Posterior vena cava (tissue), 2 donors: ENCODE results near the gene UBALD2. TPM values are rescaled to one million over a fixed set of nuclear protein-coding genes. Genes with fewer than 3 reads are reported as not detected.

Source experiments
- DNase-seq: peaks from one replicate; pipeline ENCODE4 v3.0.0-alpha.2; 2020; ENCODE audit warnings: low spot score
- intact Hi-C, 2 donors: fragments of 100-400 bp; cut with DNase I; formaldehyde crosslinking; loops; one replicate each; pipeline versions ENCODE4 v1.14.1 to v1.14.2; 2022 to 2023
- total RNA-seq, 2 donors: library from RNA; stranded (reverse); fragmentation: NEBNext Ultra II Directional; extraction: Animal tissue kit (Norgen Biotek cat#: 25700); gene quantifications; one replicate each; pipeline ENCODE4 v1.2.1, GENCODE V29; 2021
- donor health status: DM: yes; HTN: yes; CAD: no.
- donor health status: DM: yes; HTN: yes; CAD: no.

Gene UBALD2
- total RNA-seq, 2 donors from 2014 or later = 21.7 to 22.5 TPM

- DNase-seq = no peak
- intact Hi-C loops = no loop called here
These were observed 8.4 kb downstream of the UBALD2 start for GRCh38 chr17:76273445-76274111.

DNA sequence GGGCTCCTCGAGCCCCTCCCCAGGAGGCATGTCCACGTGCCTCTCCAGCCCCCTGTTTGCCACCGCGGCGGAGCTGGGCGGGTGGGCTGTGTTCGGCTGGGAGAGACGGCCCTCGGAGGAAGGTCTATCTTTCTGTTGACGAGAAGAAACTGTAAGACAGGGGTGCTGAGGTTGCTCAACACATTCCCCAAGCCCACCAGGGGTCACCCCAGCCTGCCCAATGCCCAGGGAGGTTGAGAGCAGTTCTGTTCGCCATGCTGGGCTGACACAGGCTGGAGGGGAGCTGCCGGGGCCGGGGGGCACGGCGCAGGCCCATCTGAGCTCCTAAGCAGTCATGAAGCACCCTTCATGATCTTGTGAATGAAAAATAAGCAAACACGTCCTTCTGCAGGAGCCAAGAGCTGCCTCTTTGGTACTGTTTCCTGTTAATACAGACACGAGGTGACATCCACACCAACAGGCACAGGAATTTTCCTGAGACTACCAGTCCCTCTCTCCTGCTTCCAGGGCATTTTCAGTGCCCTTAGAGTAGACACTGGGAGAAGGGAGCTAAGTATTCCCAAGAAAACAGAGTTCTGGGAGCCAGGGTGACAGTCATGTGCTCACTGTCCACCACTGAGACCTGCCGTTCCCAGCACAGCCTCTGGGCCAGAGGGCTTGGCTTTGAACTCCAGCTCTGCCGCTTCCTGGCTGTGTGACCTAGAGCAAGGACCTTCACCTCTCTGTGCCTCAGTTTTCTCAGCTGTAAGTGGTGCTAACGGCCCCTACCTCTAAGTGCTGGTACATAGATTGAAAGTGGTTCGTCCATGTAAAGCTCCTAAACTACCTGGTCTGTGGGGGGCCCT lies 9.2 kb downstream of the UBALD2 start:
- intact Hi-C loops = no loop called here
- no peak for DNase-seq

GRCh38 chr17:76275382-76276068 lies 10.4 kb downstream of the UBALD2 start:
- intact Hi-C loops = loop anchor here in 1 of 2 donors (2.0 kb wide), 1 partner anchor 25 kb away; no protein-coding TSS in a partner anchor
- no peak for DNase-seq

- no peak for DNase-seq
- intact Hi-C loops = loop anchor here in 1 of 2 donors (2.0 kb wide), 1 partner anchor 25 kb away; no protein-coding TSS in a partner anchor
These were observed 10.9 kb downstream of the UBALD2 start for GRCh38 chr17:76276069-76276431.

GRCh38 chr17:76276461-76277299 lies 11.5 kb downstream of the UBALD2 start:
- no peak for DNase-seq
- intact Hi-C loops = loop anchor here in 1 of 2 donors (2.0 kb wide), 1 partner anchor 26 kb away; no protein-coding TSS in a partner anchor

DNA sequence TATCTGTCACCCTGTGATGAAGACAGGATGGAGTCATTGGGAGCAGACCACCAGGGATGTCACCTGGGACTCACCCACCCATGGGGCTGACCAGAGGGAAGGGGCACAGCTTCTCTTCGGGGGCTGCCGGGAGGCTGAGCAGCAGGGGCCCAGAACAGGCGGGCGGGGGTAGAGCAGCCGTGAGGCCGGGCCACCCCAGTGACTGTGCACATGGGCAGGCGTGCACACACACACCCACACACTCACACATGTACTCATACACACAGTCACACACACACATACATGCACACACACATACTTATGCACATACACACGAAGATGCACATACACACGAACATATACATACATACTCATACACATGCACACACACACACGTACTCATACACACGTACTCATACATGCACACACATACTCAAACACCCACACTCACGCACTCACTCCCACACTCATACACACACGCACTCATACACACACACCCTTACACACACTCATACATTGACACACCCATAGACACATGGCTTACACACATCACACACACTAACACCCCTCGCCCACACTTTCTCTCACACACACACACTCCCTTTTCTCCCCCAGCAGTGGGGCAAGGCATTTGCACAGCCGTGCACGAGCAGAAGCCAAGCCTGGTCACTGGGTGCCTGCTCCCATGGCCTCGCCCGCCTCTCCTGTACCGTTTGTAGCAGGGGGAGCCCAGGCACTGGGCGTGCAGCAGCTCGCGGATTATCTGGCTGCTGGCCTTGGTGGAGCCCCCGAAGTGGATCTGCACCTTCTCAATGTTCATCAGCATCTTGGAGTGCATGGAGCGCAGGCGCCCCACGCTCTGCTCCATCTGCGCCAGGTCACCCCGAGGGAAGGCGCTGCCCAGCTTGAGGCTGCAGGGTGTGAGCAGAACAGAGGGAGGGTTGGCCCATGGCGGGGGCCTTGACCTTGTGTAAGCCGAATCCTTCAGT lies 12.4 kb downstream of the UBALD2 start:
- DNase-seq = no peak
- intact Hi-C loops = loop anchor here (2.0 kb wide), 2 partner anchors 27 to 157 kb away; no protein-coding TSS in a partner anchor

DNA sequence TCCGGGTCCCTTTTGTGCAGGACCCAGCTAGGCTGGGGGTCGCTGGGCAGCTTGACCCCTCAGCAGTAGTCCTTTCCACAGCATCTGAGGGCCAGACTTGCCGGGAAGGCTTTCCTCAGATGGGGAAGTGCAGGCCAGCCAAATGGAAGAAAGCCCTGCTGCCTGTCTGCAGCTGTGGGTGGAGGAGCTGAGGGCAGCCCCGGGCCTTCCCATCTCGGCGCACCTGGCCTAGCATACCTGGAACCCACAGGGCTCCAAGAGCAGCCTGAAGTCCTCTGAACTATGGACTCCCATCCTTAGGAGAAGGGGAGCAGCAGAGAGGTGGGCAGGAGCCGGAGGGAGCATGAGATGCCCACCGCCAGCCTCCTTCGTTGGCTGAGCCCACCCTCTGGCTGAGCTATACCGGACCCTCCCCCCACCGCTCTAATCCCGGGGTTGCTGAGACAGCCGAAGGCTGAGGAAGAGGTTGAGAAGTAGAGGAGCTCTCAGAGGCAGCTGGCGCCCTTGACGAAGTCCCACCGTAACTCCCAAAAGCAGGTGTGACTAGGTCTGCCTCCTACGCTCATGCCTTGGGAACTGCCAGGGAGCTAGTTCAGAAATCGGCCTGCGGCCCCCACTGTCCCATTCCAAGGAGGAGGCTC lies 13.2 kb downstream of the UBALD2 start:
- no peak for DNase-seq
- intact Hi-C loops = loop anchor here in 1 of 2 donors (2.0 kb wide), 1 partner anchor 158 kb away; no protein-coding TSS in a partner anchor

DNA sequence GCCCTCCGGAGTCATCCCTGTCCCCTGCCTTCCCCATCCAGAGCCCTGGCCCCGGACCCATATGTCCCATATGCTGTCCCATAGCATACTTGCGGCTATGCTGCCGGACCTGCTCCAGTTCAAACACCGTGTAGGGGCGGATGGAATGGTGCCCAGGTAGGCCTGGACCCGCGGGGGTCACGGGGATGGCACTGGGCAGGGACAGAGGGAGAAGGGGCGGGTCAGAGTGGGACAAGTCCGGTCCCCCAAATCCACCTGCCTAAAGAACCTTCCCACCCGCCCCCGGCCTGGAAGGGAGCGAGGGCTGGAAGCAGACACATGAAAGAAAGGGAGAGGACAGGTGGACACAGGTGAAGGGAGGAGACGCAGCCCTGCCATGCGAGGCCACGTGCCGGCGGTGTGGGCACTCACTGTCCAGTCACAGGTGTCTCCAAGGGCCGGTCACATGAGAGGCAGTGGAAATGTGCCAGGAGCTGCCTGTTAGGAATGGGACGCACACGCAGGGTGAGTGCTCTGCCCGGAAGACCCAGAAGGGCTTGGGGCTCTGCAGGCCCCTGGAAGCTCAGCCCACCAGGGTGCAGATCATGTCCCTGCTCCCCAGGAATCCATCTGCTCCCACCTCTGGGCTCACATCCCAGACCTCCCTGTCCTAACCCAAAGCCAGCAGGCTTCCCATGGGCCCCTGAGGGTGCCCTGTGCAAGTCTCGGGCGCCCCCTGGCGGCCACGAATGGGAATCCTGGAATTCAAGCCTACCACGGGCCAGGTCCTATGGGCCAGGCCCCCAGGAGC lies 14.0 kb downstream of the UBALD2 start:
- intact Hi-C loops = loop anchor here in 1 of 2 donors (2.0 kb wide), 1 partner anchor 158 kb away; no protein-coding TSS in a partner anchor
- peak; percentile 97 for DNase-seq

GRCh38 chr17:76279742-76280287 lies 14.7 kb downstream of the UBALD2 start:
- DNase-seq = no peak
- intact Hi-C loops = loop anchor here (2.0 to 10.0 kb wide), 3 partner anchors 159 to 268 kb away; no protein-coding TSS in a partner anchor

DNA sequence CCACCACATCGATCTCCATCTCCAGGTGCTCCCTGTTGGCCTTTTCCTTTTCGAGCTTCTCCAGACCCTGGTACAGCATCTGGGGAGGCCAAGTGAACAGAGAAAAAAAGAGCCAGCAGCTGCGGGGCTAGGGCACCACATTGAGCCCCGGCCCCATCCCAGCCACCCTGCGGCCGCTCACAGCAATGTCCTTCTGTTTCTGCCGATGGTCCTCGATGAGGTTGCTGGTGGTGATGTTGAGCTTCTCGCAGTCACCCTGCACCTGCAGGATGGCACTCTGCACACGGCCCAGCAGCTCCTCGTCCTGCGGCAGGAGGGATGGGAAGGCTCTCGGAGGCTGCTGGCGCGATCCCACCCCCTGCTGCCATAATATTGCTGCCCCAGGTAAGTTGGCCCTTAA lies 15.5 kb downstream of the UBALD2 start:
- no peak for DNase-seq
- intact Hi-C loops = loop anchor here (1.0 to 10.0 kb wide), 3 partner anchors 159 to 268 kb away; no protein-coding TSS in a partner anchor

DNA sequence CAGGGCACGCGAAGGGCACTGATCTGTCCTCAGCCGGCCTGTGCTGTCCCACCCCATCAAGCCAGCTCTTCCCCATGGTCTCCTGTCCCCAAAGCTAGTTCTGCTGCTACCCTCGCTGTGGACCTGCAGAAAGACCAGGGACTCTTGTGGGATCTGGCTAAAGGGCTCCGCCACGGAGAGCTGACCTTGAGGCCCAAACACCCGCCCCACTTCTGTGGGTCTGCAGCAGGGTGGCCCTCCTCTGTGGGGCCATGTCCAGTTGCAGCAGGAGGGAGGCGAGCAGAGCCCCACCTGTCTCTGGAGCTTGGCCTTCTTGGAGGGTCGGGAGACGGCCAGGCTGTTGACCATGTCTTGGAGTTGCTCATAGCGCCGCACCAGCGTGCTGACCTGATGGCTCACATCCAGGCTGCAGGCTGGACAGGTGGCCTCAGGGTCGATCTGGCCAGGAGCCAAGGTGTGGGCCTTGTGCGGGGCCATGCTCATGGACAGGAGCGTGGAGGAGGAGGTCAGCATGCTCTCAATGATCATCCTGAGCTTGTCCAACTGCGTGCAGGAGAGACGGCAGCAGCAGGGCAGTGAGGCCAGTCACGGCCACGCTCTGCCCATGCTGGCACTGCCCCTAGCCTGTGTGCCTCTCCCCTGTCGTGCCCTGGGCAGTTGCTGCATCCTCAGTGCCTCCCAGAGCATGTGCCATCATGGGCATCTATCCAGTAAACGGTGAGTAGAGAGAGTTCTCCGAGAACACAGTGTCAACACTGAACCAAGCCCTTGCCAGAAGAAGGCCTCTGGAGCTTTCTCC lies 16.6 kb downstream of the UBALD2 start:
- intact Hi-C loops = loop anchor here (1.0 to 10.0 kb wide), 3 partner anchors 160 to 269 kb away; no protein-coding TSS in a partner anchor

DNA sequence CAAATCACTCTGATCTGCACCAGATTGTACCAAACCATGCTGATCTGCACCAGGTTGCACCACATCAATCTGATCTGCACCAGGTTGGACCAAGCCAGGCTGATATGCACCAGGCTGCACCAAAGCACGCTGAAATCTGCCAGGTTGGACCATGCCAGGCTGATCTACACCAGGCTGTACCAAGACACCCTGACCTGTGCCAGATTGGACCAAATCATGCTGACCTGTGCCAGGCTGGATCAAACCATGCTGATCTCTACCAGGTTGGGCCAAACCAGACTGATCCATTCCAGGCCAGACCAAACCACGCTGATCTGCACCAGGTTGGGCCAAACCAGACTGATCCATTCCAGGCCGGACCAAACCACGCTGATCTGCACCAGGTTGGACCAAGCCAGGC lies 27.4 kb downstream of the UBALD2 start:
- no peak for DNase-seq
- intact Hi-C loops = no loop called here

More for the DNA sequence above, 16.6 kb downstream of the UBALD2 start:
- DNase-seq = no peak

GRCh38 chr17:76293106-76293505 lies 28.0 kb downstream of the UBALD2 start:
- no peak for DNase-seq
- intact Hi-C loops = no loop called here

DNA sequence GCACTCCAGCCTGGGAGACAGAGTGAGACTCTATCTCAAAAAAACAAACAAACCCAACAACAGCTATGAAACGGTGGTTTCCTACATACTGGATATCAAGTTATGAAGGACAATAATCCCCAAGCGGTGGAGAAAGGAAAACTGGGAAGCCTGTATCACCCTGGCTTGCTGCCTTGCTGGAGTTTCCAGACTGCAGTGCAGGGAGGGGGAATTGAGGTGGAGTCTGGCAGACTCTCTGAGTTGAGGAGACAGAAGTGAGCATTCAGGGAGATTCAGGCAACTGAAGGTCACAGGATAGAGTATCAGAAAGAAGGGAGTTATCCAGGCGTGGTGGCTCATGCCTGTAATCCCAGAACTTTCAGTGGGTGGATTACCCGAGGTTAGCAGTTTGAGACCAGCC lies 31.0 kb downstream of the UBALD2 start:
- DNase-seq = no peak
- intact Hi-C loops = no loop called here

DNA sequence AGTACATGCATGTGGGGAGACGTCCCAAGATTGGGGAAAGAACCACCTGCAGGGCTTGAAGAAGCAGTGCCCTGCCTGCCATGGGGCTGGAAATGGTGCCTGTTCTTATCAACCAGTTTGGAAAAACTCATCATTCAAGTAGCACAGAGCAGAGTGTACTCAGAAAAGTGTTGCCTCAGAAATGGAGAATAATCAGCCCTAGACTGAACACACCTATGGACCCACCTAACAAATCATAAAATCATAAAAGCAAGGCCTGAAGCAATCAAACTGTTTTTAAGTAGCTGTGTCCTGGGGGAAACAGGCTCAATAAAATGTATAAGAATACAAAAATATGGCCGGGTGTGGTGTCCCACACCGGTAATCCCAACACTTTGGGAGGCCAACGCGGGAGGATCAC lies 31.7 kb downstream of the UBALD2 start:
- DNase-seq = no peak
- intact Hi-C loops = no loop called here
